HG02571 (cell line): ENCODE results near the gene REEP3.

Experiments used
- ATAC-seq: cut with Tn5 transposase; IDR thresholded peaks from one replicate; pipeline ENCODE4 v1.9.1; 2021; ENCODE audit warnings: mild to moderate bottlenecking, moderate library complexity; ENCODE audit not compliant: unreplicated experiment

Gene REEP3

GRCh38 chr10:63505562-63505961, 15.6 kb upstream of the REEP3 start:
- ATAC-seq, result no peak

DNA sequence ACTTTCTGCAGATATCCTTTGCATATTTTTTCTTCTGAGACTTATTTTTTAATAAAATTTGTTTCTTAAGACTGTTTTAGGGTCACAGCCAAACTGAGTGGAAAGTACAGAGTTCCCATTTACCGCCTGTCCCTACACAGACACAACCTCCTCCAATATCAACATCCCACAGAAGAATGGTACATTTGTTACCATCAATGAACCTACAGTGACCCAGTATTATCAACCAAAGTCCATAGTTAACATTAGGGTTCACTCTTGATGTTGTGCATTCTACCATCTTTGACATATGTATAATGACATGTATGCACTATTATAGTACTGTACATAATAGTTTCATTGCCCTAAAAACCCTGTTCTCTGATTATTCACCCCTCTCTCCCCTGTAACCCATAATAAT, 14.6 kb upstream of the REEP3 start:
- ATAC-seq, result no peak

DNA sequence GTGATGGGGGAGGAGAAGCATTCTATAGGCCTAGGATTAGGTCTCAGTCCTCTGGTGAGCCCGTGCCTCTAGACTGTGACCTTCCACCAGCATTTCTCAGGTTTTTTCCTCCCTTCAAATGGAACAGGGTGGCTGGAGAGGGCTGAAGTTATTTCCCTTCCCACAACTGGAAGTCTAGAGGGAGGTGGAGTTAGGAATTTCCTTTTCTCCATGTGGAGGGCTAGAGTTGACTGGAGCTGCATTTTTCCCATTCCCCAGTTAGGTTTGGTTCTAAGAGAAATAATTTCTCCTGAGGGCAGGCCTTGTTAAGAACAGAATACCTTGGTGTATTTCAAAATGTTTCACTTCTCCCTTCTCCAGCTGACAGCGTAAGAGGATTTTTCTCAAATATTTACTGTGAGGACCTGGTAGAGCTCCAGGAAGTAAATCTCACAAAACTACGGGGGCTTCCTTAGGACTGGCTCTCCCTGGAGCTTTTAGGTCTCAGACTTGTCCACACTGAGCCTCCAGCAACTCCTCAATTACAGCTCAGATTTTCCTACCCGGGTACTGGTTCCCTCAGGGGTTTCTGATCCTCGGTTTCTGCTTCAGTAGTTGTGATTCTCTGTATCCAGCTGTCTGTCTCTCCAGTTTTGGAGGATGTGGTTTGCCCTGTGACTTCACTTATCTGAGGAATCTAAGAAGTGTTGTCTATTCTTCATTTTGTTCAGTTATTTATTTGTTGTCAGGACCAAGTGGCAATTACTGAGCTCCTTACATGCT, 6.0 kb upstream of the REEP3 start:
- ATAC-seq, result no peak

GRCh38 chr10:63516207-63516606, 5.0 kb upstream of the REEP3 start:
- ATAC-seq, result no peak

DNA sequence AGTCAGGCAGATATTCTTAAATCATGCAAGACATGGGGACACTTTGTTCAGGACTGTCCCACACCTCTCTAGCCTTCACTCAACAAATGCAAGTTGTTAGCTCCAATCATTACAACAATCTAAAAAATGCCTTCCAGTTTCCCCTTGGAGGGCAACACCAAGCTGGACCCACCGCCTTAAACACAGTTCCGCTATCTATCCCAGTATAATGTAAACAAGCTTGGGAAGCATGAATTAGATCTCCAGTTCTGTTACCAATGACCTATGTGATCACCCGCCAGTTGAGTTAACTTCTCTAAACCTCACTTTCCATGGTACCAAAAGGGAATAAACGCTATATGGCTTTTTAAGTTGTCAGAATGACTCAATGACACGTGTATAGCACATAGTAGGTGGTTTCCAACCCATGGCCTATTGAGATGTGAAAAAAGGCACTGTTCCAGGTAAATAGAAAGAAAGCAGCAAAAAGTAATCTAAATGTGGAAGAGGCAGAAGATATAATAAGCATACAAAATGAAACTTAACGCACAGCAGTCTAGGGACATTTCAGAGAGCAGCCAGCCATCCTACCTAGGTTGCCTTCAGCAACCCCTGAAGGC, 2.4 kb upstream of the REEP3 start:
- ATAC-seq, result no peak

DNA sequence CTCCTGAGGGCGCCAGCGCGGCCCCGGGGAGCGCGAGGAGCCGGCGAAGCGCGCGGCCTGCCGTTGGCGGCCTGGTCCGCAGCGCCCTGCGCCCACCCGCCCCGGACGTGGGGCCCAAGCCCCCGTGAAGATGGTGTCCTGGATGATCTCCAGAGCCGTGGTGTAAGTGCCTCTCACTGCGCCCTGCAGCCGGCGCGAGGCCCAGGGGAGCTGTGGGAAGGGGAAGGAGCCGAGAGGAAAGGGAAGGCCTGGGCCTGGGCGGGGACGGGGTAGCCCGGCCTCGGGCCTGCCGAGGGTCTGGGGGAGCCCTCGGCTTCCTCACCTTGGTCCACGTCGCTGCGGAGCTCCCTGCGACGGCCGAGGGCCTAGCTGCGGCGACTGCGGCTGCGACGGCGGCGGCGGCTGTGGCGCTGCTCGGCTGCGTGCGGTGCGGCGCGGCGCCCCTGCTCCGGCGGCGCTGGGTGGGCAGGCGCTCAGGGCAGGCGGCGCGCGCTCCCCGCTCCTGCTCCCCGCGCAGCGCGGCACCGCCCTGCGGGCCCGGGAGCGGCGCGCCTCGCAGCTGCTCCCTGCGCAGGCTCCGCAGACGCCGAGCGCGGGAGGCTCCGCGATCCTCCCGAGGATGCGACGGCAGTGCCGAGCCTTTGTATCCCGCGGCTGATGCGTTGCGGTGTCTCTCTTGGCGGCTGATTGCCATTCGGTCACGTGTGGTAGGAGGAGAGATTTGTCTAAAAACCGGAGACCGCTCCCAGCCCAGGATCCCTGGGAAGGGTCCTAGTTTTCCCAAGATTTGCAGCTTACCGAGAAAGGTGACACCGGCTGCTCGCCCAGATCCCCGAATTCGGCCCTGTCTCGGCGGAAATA, 445 bp downstream of the REEP3 start:
- ATAC-seq, result peak; percentile 72

- no peak for ATAC-seq
Observed at GRCh38 chr10:63522277-63522687, 1.1 kb downstream of the REEP3 start.

DNA sequence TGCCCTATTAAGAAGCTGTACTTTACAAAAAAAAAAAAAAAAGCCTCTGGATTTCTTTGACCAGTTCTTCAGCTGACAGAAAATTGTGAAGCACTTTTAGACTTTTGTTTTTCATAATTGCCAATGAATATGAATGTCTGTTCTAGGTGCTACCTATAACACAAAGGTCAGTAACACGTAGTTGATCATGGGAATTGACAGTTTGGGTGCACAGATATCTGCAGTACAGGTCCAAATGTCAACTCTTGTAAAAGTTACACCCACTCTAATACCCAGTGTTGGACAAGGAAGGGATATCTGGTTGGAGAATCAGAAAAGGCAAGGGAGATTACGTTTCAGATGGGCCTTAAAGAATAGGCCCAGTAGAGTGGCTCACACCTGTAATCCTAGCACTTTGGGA, 1.8 kb downstream of the REEP3 start:
- ATAC-seq, result no peak

DNA sequence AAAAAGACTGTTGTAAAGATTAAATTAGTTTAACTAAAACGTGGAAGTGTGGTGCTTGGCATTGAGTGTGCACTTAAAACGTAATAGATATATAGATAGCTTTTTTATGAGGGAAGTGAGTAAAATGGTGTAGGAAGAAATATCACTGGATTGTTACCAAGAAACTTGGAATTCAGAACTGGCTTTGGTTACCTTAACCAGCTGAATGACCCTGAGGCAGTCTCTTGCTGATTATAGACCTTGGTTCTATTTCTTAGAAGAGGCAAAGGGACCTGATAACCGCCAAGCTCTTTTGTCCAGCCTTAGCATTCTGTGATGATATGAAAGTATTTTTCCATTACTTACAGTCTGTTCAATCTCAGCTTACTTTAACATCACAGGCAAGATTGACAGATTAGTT, 3.8 kb downstream of the REEP3 start:
- ATAC-seq, result no peak

- no peak for ATAC-seq
Observed at GRCh38 chr10:63527401-63527800, 6.2 kb downstream of the REEP3 start.

- no peak for ATAC-seq
Observed at GRCh38 chr10:63528084-63528744, 7.0 kb downstream of the REEP3 start.

DNA sequence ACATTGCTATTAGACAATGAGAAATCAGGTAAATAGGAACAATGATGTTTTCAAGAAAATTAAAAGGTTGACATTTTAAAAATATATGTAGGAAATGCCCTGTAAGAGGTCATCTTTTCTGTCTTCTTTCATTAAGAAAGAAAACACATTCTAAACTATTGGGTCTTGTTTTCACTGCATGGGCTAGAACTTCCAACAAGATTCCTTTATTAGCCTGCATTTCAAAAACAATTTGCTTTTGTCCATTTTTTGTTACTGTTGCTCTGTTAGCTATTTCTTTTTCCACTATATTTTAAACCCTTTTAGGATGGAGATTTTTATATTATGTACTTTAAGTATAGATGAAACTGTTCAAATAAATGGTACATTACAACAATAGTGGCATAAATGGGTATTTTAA, 9.2 kb downstream of the REEP3 start:
- ATAC-seq, result no peak

DNA sequence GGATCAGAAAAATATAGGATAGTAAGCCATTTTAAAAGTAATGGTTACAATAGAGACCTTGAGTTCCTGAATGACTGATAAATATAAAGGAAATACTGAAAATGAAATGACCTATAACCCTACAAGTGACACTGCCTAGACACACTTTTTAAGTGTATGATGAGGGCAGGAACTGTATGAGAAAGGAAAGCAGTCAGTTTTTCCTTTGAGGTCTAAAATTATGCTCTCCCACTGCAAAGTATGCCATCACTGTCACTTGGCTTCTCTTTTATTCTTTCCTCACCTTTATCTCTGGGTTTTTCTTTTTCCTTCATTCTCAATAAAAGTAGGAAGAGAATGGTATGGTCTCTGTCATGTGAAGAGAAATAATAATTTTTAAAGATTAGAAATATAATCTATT, 13.5 kb downstream of the REEP3 start:
- no peak for ATAC-seq

GRCh38 chr10:63536698-63537097, 15.5 kb downstream of the REEP3 start:
- ATAC-seq, result no peak

DNA sequence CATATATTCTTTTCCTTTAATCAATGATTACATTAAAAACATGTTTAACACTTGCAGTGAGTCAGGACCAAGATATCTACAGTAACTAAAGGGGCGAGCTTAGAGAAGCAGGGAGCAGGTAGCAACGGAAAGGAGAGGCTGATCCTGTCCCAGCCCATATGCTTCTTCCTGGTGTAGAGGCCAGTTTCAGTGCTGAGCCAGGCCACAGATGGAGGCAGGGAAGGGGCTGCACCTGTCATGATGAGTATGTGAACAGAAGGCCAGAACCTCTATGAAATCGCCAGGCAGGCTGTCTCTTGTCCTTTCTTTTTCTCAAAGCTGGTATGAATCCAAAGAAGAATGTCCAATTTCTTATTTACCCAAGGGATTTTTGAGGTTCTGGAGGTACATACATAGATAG, 16.3 kb downstream of the REEP3 start:
- no peak for ATAC-seq

DNA sequence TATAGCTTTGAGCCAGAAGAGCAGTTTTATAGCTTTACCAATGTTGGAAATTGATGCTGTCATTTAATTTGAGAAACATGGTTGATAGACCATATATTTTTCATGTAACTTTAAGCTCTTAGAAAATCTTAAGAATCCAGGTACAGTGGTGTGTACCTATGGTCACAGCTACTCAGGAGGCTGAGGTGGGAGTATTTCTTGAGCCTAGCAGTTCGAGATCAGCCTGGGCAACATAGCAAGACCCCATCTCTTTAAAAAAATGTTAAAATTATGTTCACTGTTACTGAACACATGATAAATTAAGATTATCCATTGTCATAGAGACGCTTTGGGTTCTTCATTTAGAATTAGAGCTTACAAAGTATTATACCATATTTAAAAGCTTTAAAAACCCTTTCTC, 18.2 kb downstream of the REEP3 start:
- ATAC-seq, result no peak

- no peak for ATAC-seq
Observed at GRCh38 chr10:63539994-63540393, 18.8 kb downstream of the REEP3 start.

- ATAC-seq, result no peak
Observed at GRCh38 chr10:63542835-63543575, 21.8 kb downstream of the REEP3 start.

- ATAC-seq, result no peak
Observed at GRCh38 chr10:63543576-63543962, 22.4 kb downstream of the REEP3 start.

- no peak for ATAC-seq
Observed at GRCh38 chr10:63544418-63544817, 23.2 kb downstream of the REEP3 start.
